ENCODE data around the gene MCEE. TPM values are rescaled to one million over a fixed set of nuclear protein-coding genes. Genes with fewer than 3 reads are reported as not detected.
A peak's percentile ranks its signal among the peaks of the same experiment; 100 is the strongest.

Gene MCEE
- total RNA-seq, 1 donor from 2014 or later, result 39.7 TPM

- intact Hi-C loops (cut with micrococcal nuclease), result no loop called here
- Histone ChIP-seq H3K27me3 (ENCODE audit: low read depth) (no peaks in the 10 kb centered on the region), H3K9me3 (replicated peaks) (no peaks in the 10 kb centered on the region), H3K4me3 (no peak overlapping the region), H3K4me1 (peaks cover 30% of the 10 kb centered on the region), H3K27ac (replicated peaks) (no peak overlapping the region), H3K36me3 (peaks cover 22% of the 10 kb centered on the region)
- no peak for DNase-seq
- no peak for TF ChIP-seq CTCF (IDR thresholded peaks at IDR 0.05; ENCODE audit: borderline replicate concordance)
Observed at GRCh38 chr2:71153585-71154224, 23.7 kb upstream of the MCEE start.

- Histone ChIP-seq H3K9me3 (replicated peaks) (no peaks in the 10 kb centered on the region), H3K27me3 (ENCODE audit: low read depth) (no peaks in the 10 kb centered on the region), H3K36me3 (peaks cover 43% of the 10 kb centered on the region), H3K27ac (replicated peaks) (no peak overlapping the region), H3K4me3 (no peak overlapping the region), H3K4me1 (peaks cover 37% of the 10 kb centered on the region)
- no peak for DNase-seq
- no peak for TF ChIP-seq CTCF (IDR thresholded peaks at IDR 0.05; ENCODE audit: borderline replicate concordance)
- intact Hi-C loops (cut with micrococcal nuclease), result no loop called here
Observed at GRCh38 chr2:71151620-71152019, 21.6 kb upstream of the MCEE start.

- Histone ChIP-seq H3K27ac (replicated peaks) (peak overlapping the region; percentile 40), H3K4me1 (peaks cover 35% of the 10 kb centered on the region), H3K9me3 (replicated peaks) (no peaks in the 10 kb centered on the region), H3K27me3 (ENCODE audit: low read depth) (no peaks in the 10 kb centered on the region), H3K4me3 (no peak overlapping the region), H3K36me3 (peaks cover 57% of the 10 kb centered on the region)
- DNase-seq, result no peak
- TF ChIP-seq CTCF (IDR thresholded peaks at IDR 0.05; ENCODE audit: borderline replicate concordance), result no peak
- intact Hi-C loops (cut with micrococcal nuclease), result no loop called here
Observed at GRCh38 chr2:71150082-71150816, 20.2 kb upstream of the MCEE start.

GRCh38 chr2:71148506-71149063 is 18.6 kb upstream of the MCEE start:
- Histone ChIP-seq H3K27ac (replicated peaks) (peak overlapping the region; percentile 40), H3K9me3 (replicated peaks) (no peaks in the 10 kb centered on the region), H3K36me3 (peaks cover 74% of the 10 kb centered on the region), H3K27me3 (ENCODE audit: low read depth) (no peaks in the 10 kb centered on the region), H3K4me1 (peaks cover 47% of the 10 kb centered on the region), H3K4me3 (no peak overlapping the region)
- peak; percentile 23 for DNase-seq
- no peak for TF ChIP-seq CTCF (IDR thresholded peaks at IDR 0.05; ENCODE audit: borderline replicate concordance)
- intact Hi-C loops (cut with micrococcal nuclease), result no loop called here

- H3K4me3 ChIP-seq, result no peak overlapping the region
- no peak for DNase-seq
- TF ChIP-seq CTCF (IDR thresholded peaks at IDR 0.05; ENCODE audit: borderline replicate concordance), result no peak
- peaks cover 100% of the 10 kb centered on the region for H3K36me3 ChIP-seq
- H3K27me3 ChIP-seq (ENCODE audit: low read depth), result no peaks in the 10 kb centered on the region
- H3K27ac ChIP-seq (replicated peaks), result peak overlapping the region; percentile 80
- peaks cover 35% of the 10 kb centered on the region for H3K4me1 ChIP-seq
- no peaks in the 10 kb centered on the region for H3K9me3 ChIP-seq (replicated peaks)
- intact Hi-C loops (cut with micrococcal nuclease), result no loop called here
Observed at GRCh38 chr2:71143782-71144181, 13.8 kb upstream of the MCEE start.

Measured in left ventricle myocardium inferior (tissue), 1 donor.